ENCODE results near the gene TTLL6. TPM values are rescaled to one million over a fixed set of nuclear protein-coding genes. Genes with fewer than 3 reads are reported as not detected.

Gene TTLL6
- total and polyA plus RNA-seq, 2 donors: 0.41 to 0.42 TPM

- Histone ChIP-seq H3K4me1 (ENCODE audit: control insufficient read depth in 2 of 2, insufficient read depth in 2 of 2, low read length in 2 of 2) (peaks cover 2 to 13% of the 10 kb centered on the region in 2 donors), H3K27me3 (ENCODE audit: control insufficient read depth in 2 of 2, insufficient read depth in 1 of 2, low read length in 1 of 2) (peaks cover 8 to 48% of the 10 kb centered on the region in 2 donors), H3K36me3 (ENCODE audit: control insufficient read depth in 2 of 2, insufficient read depth in 2 of 2, low read length in 1 of 2) (no peaks in the 10 kb centered on the region), H3K9me3 (ENCODE audit: control insufficient read depth in 2 of 2, insufficient read depth in 1 of 2, low read length in 1 of 2) (peaks cover 0 to 6% of the 10 kb centered on the region in 2 donors), H3K4me3 (ENCODE audit: low read length in 2 of 2) (no peak overlapping the region), H3K27ac (ENCODE audit: low read depth in 1 of 2, low read length in 1 of 2) (no peak overlapping the region)
- no peak for DNase-seq (ENCODE audit: low read depth in 6 of 9, low spot score in 9 of 9)
- 91% methylated on average over 11 of the region's 11 CpGs for WGBS
These were observed 2.4 kb upstream of the TTLL6 start for GRCh38 chr17:48819466-48819865.

- 87% methylated on average over 9 of the region's 9 CpGs for WGBS
- no peak for DNase-seq (ENCODE audit: low read depth in 6 of 9, low spot score in 9 of 9)
- no peak overlapping the region for H3K4me3 ChIP-seq (ENCODE audit: low read length in 2 of 2)
- no peak overlapping the region for H3K27ac ChIP-seq (ENCODE audit: low read depth in 1 of 2, low read length in 1 of 2)
- peaks cover 8 to 58% of the 10 kb centered on the region in 2 donors for H3K27me3 ChIP-seq (ENCODE audit: control insufficient read depth in 2 of 2, insufficient read depth in 1 of 2, low read length in 1 of 2)
- H3K4me1 ChIP-seq (ENCODE audit: control insufficient read depth in 2 of 2, insufficient read depth in 2 of 2, low read length in 2 of 2): peaks cover 2 to 13% of the 10 kb centered on the region in 2 donors
- peaks cover 0 to 6% of the 10 kb centered on the region in 2 donors for H3K9me3 ChIP-seq (ENCODE audit: control insufficient read depth in 2 of 2, insufficient read depth in 1 of 2, low read length in 1 of 2)
- no peaks in the 10 kb centered on the region for H3K36me3 ChIP-seq (ENCODE audit: control insufficient read depth in 2 of 2, insufficient read depth in 2 of 2, low read length in 1 of 2)
These were observed 1.4 kb upstream of the TTLL6 start for GRCh38 chr17:48818361-48818841.

- H3K4me1 ChIP-seq (ENCODE audit: control insufficient read depth in 2 of 2, insufficient read depth in 2 of 2, low read length in 2 of 2): peaks cover 2 to 13% of the 10 kb centered on the region in 2 donors
- WGBS: 15% methylated on average over 7 of the region's 7 CpGs
- H3K27ac ChIP-seq (ENCODE audit: low read depth in 1 of 2, low read length in 1 of 2): no peak overlapping the region
- no peak for DNase-seq (ENCODE audit: low read depth in 6 of 9, low spot score in 9 of 9)
- H3K4me3 ChIP-seq (ENCODE audit: low read length in 2 of 2): peak overlapping the region; percentile 14 to 40
- no peaks in the 10 kb centered on the region for H3K36me3 ChIP-seq (ENCODE audit: control insufficient read depth in 2 of 2, insufficient read depth in 2 of 2, low read length in 1 of 2)
- peaks cover 0 to 6% of the 10 kb centered on the region in 2 donors for H3K9me3 ChIP-seq (ENCODE audit: control insufficient read depth in 2 of 2, insufficient read depth in 1 of 2, low read length in 1 of 2)
- H3K27me3 ChIP-seq (ENCODE audit: control insufficient read depth in 2 of 2, insufficient read depth in 1 of 2, low read length in 1 of 2): peaks cover 8 to 64% of the 10 kb centered on the region in 2 donors
These were observed 623 bp downstream of the TTLL6 start for GRCh38 chr17:48816438-48816773.

GRCh38 chr17:48815311-48815710, 1.7 kb downstream of the TTLL6 start:
- H3K27ac ChIP-seq (ENCODE audit: low read depth in 1 of 2, low read length in 1 of 2): no peak overlapping the region

GRCh38 chr17:48814504-48814903, 2.5 kb downstream of the TTLL6 start:
- no peak overlapping the region for H3K4me3 ChIP-seq (ENCODE audit: low read length in 2 of 2)
- H3K4me1 ChIP-seq (ENCODE audit: control insufficient read depth in 2 of 2, insufficient read depth in 2 of 2, low read length in 2 of 2): peaks cover 2 to 13% of the 10 kb centered on the region in 2 donors
- H3K36me3 ChIP-seq (ENCODE audit: control insufficient read depth in 2 of 2, insufficient read depth in 2 of 2, low read length in 1 of 2): no peaks in the 10 kb centered on the region
- peaks cover 0 to 6% of the 10 kb centered on the region in 2 donors for H3K9me3 ChIP-seq (ENCODE audit: control insufficient read depth in 2 of 2, insufficient read depth in 1 of 2, low read length in 1 of 2)
- H3K27me3 ChIP-seq (ENCODE audit: control insufficient read depth in 2 of 2, insufficient read depth in 1 of 2, low read length in 1 of 2): peaks cover 8 to 61% of the 10 kb centered on the region in 2 donors
- 37% methylated on average over 7 of the region's 7 CpGs for WGBS
- no peak overlapping the region for H3K27ac ChIP-seq (ENCODE audit: low read depth in 1 of 2, low read length in 1 of 2)
- peak in 3 of 9 donors; percentile 36 to 67 (median 57) for DNase-seq (ENCODE audit: low read depth in 6 of 9, low spot score in 9 of 9)

More at GRCh38 chr17:48815311-48815710, 1.7 kb downstream of the TTLL6 start:
- no peaks in the 10 kb centered on the region for H3K36me3 ChIP-seq (ENCODE audit: control insufficient read depth in 2 of 2, insufficient read depth in 2 of 2, low read length in 1 of 2)
- peaks cover 2 to 13% of the 10 kb centered on the region in 2 donors for H3K4me1 ChIP-seq (ENCODE audit: control insufficient read depth in 2 of 2, insufficient read depth in 2 of 2, low read length in 2 of 2)
- no peak for DNase-seq (ENCODE audit: low read depth in 6 of 9, low spot score in 9 of 9)
- H3K4me3 ChIP-seq (ENCODE audit: low read length in 2 of 2): no peak overlapping the region
- 71% methylated on average over 3 of the region's 3 CpGs for WGBS
- H3K9me3 ChIP-seq (ENCODE audit: control insufficient read depth in 2 of 2, insufficient read depth in 1 of 2, low read length in 1 of 2): peaks cover 0 to 6% of the 10 kb centered on the region in 2 donors
- peaks cover 8 to 62% of the 10 kb centered on the region in 2 donors for H3K27me3 ChIP-seq (ENCODE audit: control insufficient read depth in 2 of 2, insufficient read depth in 1 of 2, low read length in 1 of 2)

- no peak overlapping the region for H3K4me3 ChIP-seq (ENCODE audit: low read length in 2 of 2)
- WGBS: 93% methylated on average over 3 of the region's 3 CpGs
- H3K36me3 ChIP-seq (ENCODE audit: control insufficient read depth in 2 of 2, insufficient read depth in 2 of 2, low read length in 1 of 2): no peaks in the 10 kb centered on the region
- peaks cover 0 to 8% of the 10 kb centered on the region in 2 donors for H3K4me1 ChIP-seq (ENCODE audit: control insufficient read depth in 2 of 2, insufficient read depth in 2 of 2, low read length in 2 of 2)
- H3K27ac ChIP-seq (ENCODE audit: low read depth in 1 of 2, low read length in 1 of 2): no peak overlapping the region
- H3K27me3 ChIP-seq (ENCODE audit: control insufficient read depth in 2 of 2, insufficient read depth in 1 of 2, low read length in 1 of 2): peaks cover 6 to 41% of the 10 kb centered on the region in 2 donors
- H3K9me3 ChIP-seq (ENCODE audit: control insufficient read depth in 2 of 2, insufficient read depth in 1 of 2, low read length in 1 of 2): peaks cover 0 to 5% of the 10 kb centered on the region in 2 donors
- DNase-seq (ENCODE audit: low read depth in 6 of 9, low spot score in 9 of 9): no peak
These were observed 5.0 kb downstream of the TTLL6 start for GRCh38 chr17:48812001-48812400.

- Histone ChIP-seq H3K27me3 (ENCODE audit: control insufficient read depth in 2 of 2, insufficient read depth in 1 of 2, low read length in 1 of 2) (peaks cover 0 to 20% of the 10 kb centered on the region in 2 donors), H3K4me3 (ENCODE audit: low read length in 2 of 2) (no peak overlapping the region), H3K36me3 (ENCODE audit: control insufficient read depth in 2 of 2, insufficient read depth in 2 of 2, low read length in 1 of 2) (no peaks in the 10 kb centered on the region), H3K4me1 (ENCODE audit: control insufficient read depth in 2 of 2, insufficient read depth in 2 of 2, low read length in 2 of 2) (no peaks in the 10 kb centered on the region), H3K9me3 (ENCODE audit: control insufficient read depth in 2 of 2, insufficient read depth in 1 of 2, low read length in 1 of 2) (no peaks in the 10 kb centered on the region), H3K27ac (ENCODE audit: low read depth in 1 of 2, low read length in 1 of 2) (no peak overlapping the region)
- DNase-seq (ENCODE audit: low read depth in 6 of 9, low spot score in 9 of 9): no peak
- WGBS: 70% methylated on average over 4 of the region's 4 CpGs
These were observed 7.8 kb downstream of the TTLL6 start for GRCh38 chr17:48809182-48809581.

- WGBS: 13% methylated on average over 9 of the region's 9 CpGs
- H3K27ac ChIP-seq (ENCODE audit: low read depth in 1 of 2, low read length in 1 of 2): no peak overlapping the region
- DNase-seq (ENCODE audit: low read depth in 6 of 9, low spot score in 9 of 9): peak in 8 of 9 donors; percentile 21 to 68 (median 46)
These were observed 12.1 kb downstream of the TTLL6 start for GRCh38 chr17:48804936-48805411.

GRCh38 chr17:48800626-48801217, 16.3 kb downstream of the TTLL6 start:
- Histone ChIP-seq H3K27ac (ENCODE audit: low read depth in 1 of 2, low read length in 1 of 2) (no peak overlapping the region), H3K27me3 (ENCODE audit: control insufficient read depth in 2 of 2, insufficient read depth in 1 of 2, low read length in 1 of 2) (peaks cover 2 to 52% of the 10 kb centered on the region in 2 donors), H3K4me3 (ENCODE audit: low read length in 2 of 2) (no peak overlapping the region), H3K36me3 (ENCODE audit: control insufficient read depth in 2 of 2, insufficient read depth in 2 of 2, low read length in 1 of 2) (no peaks in the 10 kb centered on the region), H3K9me3 (ENCODE audit: control insufficient read depth in 2 of 2, insufficient read depth in 1 of 2, low read length in 1 of 2) (no peaks in the 10 kb centered on the region), H3K4me1 (ENCODE audit: control insufficient read depth in 2 of 2, insufficient read depth in 2 of 2, low read length in 2 of 2) (no peaks in the 10 kb centered on the region)
- DNase-seq (ENCODE audit: low read depth in 6 of 9, low spot score in 9 of 9): no peak
- 66% methylated on average over 5 of the region's 5 CpGs for WGBS

More at GRCh38 chr17:48804936-48805411, 12.1 kb downstream of the TTLL6 start:
- no peaks in the 10 kb centered on the region for H3K9me3 ChIP-seq (ENCODE audit: control insufficient read depth in 2 of 2, insufficient read depth in 1 of 2, low read length in 1 of 2)
- H3K4me1 ChIP-seq (ENCODE audit: control insufficient read depth in 2 of 2, insufficient read depth in 2 of 2, low read length in 2 of 2): no peaks in the 10 kb centered on the region
- H3K36me3 ChIP-seq (ENCODE audit: control insufficient read depth in 2 of 2, insufficient read depth in 2 of 2, low read length in 1 of 2): no peaks in the 10 kb centered on the region
- no peak overlapping the region for H3K4me3 ChIP-seq (ENCODE audit: low read length in 2 of 2)
- H3K27me3 ChIP-seq (ENCODE audit: control insufficient read depth in 2 of 2, insufficient read depth in 1 of 2, low read length in 1 of 2): peaks cover 0 to 27% of the 10 kb centered on the region in 2 donors
